BJ (cell line): ENCODE data around the gene SAPCD2. TPM values are rescaled to one million over a fixed set of nuclear protein-coding genes. Genes with fewer than 3 reads are reported as not detected.

Experiments used
- CTCF ChIA-PET: fragments of 350-600 bp; formaldehyde crosslinking; extraction: SDS; loops from one replicate; lab custom pipeline; 2021; ENCODE audit warnings: antibody characterized with exemption, inconsistent platforms; lab: Yijun Ruan, JAX
- POLR2A ChIA-PET: fragments of 300-600 bp; sonication (Branson Sonifier 250); formaldehyde crosslinking; extraction: SDS; loops from one replicate; lab custom pipeline; 2021; ENCODE audit warnings: antibody characterized with exemption; lab: Charles Lee
- DNase-seq: peaks from one replicate; pipeline ENCODE4 v3.0.0-alpha.2; 2011; ENCODE audit warnings: low read depth
- H3K27me3 ChIP-seq: 2 replicates; pipeline ENCODE4 v1.6.0; 2011; ENCODE audit warnings: low read length; ENCODE audit not compliant: control insufficient read depth, insufficient read depth
- H3K36me3 ChIP-seq: 2 replicates; pipeline ENCODE4 v1.5.1; 2011; ENCODE audit warnings: low read length; ENCODE audit not compliant: control insufficient read depth, insufficient read depth
- H3K4me3 ChIP-seq: 2 replicates; pipeline ENCODE4 v1.5.1; 2011; ENCODE audit warnings: low read depth, mild to moderate bottlenecking, control low read depth, low read length
- polyA plus RNA-seq: library from polyadenylated mRNA; depleted of rRNA; stranded (reverse); fragments of >200 nt; gene quantifications from 2 replicates; pipeline ENCODE4 v1.2.3, GENCODE V29; 2011
- TF ChIP-seq, protein P1 (sequence below): IDR thresholded peaks from 2 replicates; pipeline ENCODE4 v1.5.1; 2011; ENCODE audit warnings: low read depth, mild to moderate bottlenecking, control low read depth, inconsistent platforms, low read length, moderate library complexity; ENCODE audit not compliant: insufficient read depth

Gene SAPCD2
- polyA plus RNA-seq, 1 experiment, result 8.6 TPM

DNA sequence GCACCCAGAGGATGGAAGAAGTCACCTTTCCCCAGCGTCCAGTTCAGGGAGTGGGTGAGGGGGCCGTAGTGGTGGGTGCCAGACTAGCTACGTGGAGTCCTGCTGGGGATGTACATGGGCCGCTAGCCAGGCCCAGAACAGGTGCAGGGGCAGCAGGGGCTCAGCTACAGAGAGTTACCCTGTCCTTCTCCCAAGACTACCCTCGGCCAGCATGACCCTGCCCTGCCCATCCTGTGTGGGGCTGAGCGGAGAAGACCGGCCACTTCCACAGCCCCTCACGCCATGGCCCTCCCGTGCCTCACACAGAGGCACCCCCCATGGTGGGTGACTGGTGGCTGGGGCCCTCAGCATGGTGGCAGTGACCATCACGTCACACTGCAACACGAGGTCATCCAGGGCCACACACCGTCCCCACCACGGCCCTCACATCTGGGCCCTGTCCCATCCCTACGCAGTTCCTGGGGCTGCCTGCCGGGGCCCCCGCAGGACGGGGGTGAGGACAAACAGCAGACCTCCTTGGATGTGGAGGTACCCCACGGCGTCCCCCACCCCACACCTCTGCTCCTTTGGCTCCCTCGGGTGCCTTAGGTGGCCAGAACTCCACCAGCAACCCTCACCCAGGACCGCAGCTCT, 45.2 kb upstream of the SAPCD2 start:
- H3K36me3 ChIP-seq, result peaks cover 7% of the 10 kb centered on the region
- H3K4me3 ChIP-seq, result no peak overlapping the region
- TF ChIP-seq, protein P1, sequence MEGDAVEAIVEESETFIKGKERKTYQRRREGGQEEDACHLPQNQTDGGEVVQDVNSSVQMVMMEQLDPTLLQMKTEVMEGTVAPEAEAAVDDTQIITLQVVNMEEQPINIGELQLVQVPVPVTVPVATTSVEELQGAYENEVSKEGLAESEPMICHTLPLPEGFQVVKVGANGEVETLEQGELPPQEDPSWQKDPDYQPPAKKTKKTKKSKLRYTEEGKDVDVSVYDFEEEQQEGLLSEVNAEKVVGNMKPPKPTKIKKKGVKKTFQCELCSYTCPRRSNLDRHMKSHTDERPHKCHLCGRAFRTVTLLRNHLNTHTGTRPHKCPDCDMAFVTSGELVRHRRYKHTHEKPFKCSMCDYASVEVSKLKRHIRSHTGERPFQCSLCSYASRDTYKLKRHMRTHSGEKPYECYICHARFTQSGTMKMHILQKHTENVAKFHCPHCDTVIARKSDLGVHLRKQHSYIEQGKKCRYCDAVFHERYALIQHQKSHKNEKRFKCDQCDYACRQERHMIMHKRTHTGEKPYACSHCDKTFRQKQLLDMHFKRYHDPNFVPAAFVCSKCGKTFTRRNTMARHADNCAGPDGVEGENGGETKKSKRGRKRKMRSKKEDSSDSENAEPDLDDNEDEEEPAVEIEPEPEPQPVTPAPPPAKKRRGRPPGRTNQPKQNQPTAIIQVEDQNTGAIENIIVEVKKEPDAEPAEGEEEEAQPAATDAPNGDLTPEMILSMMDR, result no peak
- POLR2A ChIA-PET, result no interaction called here
- CTCF ChIA-PET, result interaction anchor here (0.6 to 2.2 kb wide), 3 partner anchors 69 to 415 kb away, joined by 3 to 12 read pairs (median 3); partner anchors contain the start of gene RNF224
- no peak for DNase-seq
- H3K27me3 ChIP-seq, result no peaks in the 10 kb centered on the region

DNA sequence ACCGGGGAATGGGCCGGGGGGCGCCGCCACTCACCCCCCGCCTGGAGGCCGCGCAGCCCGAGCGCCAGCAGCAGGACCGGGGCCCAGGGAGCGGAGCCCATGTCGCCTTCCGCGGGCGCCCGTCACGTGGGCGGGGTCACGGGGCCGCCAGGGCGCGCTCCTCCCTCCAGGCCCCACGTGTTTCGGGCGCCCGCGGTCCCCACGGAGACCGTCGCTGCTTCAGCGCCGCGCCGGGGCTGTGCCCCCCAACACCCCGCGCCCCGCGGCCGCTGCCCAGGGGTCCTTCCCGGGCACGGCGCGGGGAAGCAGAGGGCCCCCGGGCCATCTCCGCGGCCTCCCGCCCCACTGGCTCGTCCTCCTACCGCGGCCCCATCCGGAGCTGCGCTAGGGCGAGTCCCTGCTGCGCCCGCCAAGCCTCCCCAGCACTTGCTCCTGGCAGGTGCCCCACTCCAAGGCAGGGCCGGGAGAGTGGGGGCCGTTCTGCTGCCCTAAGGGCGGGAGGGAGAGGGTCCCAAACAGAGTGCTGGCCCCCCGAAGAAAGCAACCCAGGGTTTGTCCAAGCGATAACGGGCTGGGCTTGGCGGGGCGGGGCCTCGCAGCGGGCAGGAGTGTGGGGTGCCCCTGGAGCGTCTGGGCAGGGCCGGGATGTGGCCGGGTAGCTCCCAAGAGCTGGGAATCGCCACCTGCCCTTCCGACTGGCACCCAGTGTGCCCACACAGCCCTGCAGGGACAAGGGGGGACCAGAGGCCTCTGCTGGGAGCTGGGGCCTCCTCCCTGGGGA, 44.4 kb upstream of the SAPCD2 start, which contains the start of gene DPP7:
TSS of gene DPP7 (minus strand) at position 121 of the 781 bp plus-strand sequence. CDS start at position 101, 20 bp downstream.
- no peaks in the 10 kb centered on the region for H3K27me3 ChIP-seq
- ChIA-PET POLR2A (no interaction called here), CTCF (interaction anchor here (0.6 to 2.2 kb wide), 3 partner anchors 68 to 416 kb away, joined by 3 to 12 read pairs (median 3); partner anchors contain the start of gene RNF224)
- peak within 1 kb of the TSS; percentile 66 for H3K4me3 ChIP-seq
- DNase-seq, result no peak
- peaks cover 10% of the 10 kb centered on the region for H3K36me3 ChIP-seq
- TF ChIP-seq, protein P1, result no peak

DNA sequence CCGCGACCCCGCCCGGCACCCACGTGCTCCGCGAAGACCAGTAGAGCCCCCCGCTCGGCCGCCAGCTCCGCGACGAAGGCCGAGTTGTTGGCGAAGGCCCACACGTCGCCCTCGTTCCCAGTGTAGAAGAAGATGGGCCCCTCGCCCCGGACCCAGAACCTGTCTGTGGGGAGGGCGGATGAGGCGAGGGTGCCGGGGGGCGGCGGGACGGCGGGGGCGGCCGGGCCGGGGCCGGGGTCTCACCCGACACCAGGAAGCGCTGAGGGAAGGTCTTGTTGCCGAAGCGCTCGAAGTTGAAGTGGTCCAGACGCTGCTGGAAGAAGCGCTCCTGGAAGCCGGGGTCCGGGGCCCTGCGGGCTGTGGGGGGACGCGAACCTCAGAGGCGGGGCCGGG, 43.9 kb upstream of the SAPCD2 start:
- ChIA-PET CTCF (interaction anchor here (0.6 to 2.2 kb wide), 4 partner anchors 22 to 123 kb away, joined by 3 to 12 read pairs (median 6); partner anchors contain the start of genes NPDC1 and RNF224), POLR2A (no interaction called here)
- no peaks in the 10 kb centered on the region for H3K27me3 ChIP-seq
- H3K4me3 ChIP-seq, result peak overlapping the region; percentile 66
- peaks cover 13% of the 10 kb centered on the region for H3K36me3 ChIP-seq
- TF ChIP-seq, protein P1, result no peak
- DNase-seq, result no peak

DNA sequence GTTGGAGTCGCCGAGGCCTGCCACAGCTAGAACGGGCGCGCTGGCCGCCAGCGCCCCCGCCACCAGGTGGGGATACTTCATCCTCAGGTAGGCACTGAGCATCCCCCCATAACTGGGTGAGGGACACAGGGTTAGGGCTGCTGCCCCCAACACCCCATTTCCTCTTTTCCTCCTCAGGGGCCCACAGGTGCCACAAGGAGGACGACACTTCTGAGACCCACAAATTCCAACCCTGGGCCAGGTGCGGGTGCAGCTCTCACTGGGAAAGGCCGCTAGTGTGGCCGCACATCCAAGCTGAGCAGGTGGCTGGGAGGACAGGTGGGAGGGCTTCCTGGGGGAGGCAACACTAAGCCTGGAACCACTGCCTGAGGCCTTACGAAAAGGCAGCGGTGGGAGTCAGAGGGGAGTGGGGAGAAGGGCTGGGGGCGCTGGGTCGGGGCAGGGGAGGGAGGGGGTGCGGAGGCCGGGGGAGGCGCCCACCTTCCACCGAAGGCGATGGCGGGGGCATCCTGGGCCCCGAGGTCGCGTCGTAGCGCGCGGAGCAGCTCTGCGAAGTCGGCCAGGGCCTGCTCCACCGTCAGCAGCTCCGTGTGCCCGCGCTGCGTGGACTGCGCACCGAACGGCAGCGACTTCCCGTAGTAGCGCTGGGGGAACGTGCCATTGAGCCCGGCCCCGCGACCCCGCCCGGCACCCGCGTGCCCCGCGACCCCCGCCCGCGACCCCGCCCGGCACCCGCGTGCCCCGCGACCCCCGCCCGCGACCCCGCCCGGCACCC, 43.2 kb upstream of the SAPCD2 start:
- H3K4me3 ChIP-seq, result peak overlapping the region; percentile 66

More for the DNA sequence above, 43.2 kb upstream of the SAPCD2 start:
- TF ChIP-seq, protein P1, result no peak
- ChIA-PET CTCF (interaction anchor here (0.6 to 2.2 kb wide), 4 partner anchors 21 to 123 kb away, joined by 3 to 12 read pairs (median 6); partner anchors contain the start of genes NPDC1 and RNF224), POLR2A (no interaction called here)
- H3K27me3 ChIP-seq, result no peaks in the 10 kb centered on the region
- no peak for DNase-seq
- peaks cover 17% of the 10 kb centered on the region for H3K36me3 ChIP-seq
